ENCODE measurements around the gene SPN.
"Not testable (repeated sequence)": the region's sequence is repeated elsewhere in the genome, so short reads cannot be mapped to it uniquely, and the experiment has no call there.

Gene SPN

DNA sequence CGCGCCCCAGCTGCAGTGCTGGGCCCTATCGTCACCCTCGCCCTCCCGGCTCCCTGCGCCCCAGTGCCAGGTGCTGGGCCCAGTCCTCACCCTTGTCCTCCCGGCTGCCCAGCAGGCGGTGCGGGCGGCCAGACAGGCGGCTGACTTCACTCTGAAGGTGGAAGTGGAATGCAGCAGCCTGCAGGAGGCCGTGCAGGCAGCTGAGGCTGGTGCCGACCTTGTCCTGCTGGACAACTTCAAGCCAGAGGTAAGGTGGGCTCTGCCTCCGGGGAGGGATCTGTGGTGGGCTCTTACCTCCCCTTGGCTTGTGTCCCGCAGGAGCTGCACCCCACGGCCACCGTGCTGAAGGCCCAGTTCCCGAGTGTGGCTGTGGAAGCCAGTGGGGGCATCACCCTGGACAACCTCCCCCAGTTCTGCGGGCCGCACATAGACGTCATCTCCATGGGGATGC lies 33.9 kb downstream of the SPN start:
- Mint-ChIP-seq H3K9me3 (peaks cover 5% of the 10 kb centered on the region), H3K27ac (no peak overlapping the region), H3K27me3 (peaks cover 20% of the 10 kb centered on the region), H3K4me1 (peaks cover 24% of the 10 kb centered on the region), H3K4me3 (no peak overlapping the region), H3K36me3 (peaks cover 2% of the 10 kb centered on the region)
- DNase-seq, result no peak
- CTCF ChIA-PET, result interaction anchor here (0.8 kb wide), 1 partner anchor 111 kb away, joined by 3 read pairs; no protein-coding TSS in a partner anchor

DNA sequence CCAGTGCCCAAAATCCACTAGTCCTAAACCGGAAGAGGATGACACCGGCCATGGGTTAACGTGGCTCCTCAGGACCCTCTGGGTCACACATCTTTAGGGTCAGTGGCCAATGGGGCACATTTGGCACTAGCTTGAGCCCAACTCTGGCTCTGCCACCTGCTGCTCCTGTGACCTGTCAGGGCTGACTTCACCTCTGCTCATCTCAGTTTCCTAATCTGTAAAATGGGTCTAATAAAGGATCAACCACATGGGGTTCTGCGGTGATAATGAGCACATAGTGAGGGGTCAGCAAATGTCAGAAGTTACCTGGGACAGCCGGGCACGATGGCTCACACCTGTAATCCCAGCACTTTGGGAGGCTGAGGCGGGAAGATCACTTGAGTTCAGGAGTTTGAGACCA lies 34.3 kb downstream of the SPN start:
- H3K4me3 Mint-ChIP-seq, result no peak overlapping the region
- DNase-seq, result no peak
- H3K36me3 Mint-ChIP-seq, result peaks cover 2% of the 10 kb centered on the region
- no peak overlapping the region for H3K27ac Mint-ChIP-seq
- peaks cover 29% of the 10 kb centered on the region for H3K4me1 Mint-ChIP-seq
- CTCF ChIA-PET, result interaction anchor here (0.8 to 1.2 kb wide), 2 partner anchors 22 to 111 kb away, joined by 3 read pairs; no protein-coding TSS in a partner anchor
- peaks cover 20% of the 10 kb centered on the region for H3K27me3 Mint-ChIP-seq
- H3K9me3 Mint-ChIP-seq, result peaks cover 5% of the 10 kb centered on the region

DNA sequence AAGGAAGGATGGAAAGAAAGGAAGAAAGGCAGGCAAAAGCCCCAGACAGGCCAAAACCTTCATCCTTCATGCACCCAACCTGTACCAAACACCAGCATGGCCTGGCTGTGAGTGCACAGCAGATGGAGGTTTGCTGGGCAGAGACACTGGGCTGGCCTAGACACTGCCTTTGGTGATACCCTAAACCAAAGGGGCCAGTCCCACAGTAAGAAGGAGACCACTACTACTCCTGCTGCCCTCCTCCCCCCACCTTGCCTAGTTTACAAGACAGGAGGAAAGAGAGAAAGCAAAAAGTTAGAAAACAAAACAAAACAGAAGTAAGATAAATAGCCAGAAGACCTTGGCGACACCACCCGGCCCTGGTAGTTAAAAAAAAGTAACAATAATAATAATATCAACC lies 35.0 kb downstream of the SPN start:
- CTCF ChIA-PET, result interaction anchor here (1.2 to 4.7 kb wide), 3 partner anchors 22 to 334 kb away, joined by 3 to 65 read pairs (median 35); partner anchors contain the start of gene TLCD3B
- Mint-ChIP-seq H3K9me3 (peaks cover 5% of the 10 kb centered on the region), H3K4me3 (no peak overlapping the region), H3K27ac (no peak overlapping the region), H3K4me1 (peaks cover 35% of the 10 kb centered on the region), H3K36me3 (peaks cover 2% of the 10 kb centered on the region), H3K27me3 (peaks cover 20% of the 10 kb centered on the region)
- DNase-seq, result no peak

DNA sequence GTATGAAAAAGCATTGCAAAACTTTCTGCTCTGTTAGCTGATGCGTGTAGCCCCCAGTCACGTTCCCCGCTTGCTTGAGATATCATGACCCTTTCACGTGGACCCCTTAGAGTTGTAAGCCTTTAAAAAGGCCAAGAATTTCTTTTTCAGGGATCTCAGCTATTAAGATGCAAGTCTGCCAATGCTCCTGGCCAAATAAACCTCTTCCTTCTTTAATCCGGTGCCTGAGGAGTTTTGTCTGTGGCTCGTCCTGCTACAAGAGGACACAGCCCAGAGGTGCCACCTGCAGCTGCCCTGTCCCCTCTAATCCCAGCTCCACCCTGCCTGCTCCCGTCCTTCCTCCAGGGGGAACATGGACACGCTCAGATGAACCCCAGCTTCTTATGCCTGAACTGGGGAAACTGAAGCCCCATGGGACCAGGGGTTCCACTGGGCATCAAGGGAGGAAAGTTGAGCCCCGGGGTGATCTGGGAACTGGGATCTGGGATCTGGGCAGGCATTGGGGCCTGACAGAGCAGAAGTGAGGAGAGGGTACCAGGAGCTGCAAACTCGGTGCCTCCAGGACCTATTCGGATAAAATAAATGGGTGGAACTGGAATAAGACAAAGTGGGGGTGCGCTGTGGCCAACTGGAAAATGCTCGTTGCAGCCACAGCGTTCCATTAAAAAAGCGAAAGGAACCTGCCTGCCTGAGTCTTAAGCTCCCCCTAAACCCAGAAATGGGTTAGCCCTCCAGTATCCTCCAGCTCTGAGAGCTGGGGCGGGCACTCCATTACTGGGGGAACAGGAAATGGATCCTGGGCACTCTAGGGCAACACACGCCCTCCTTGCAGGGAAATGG lies 35.7 kb downstream of the SPN start:
- peaks cover 20% of the 10 kb centered on the region for H3K27me3 Mint-ChIP-seq
- peaks cover 2% of the 10 kb centered on the region for H3K36me3 Mint-ChIP-seq
- peak overlapping the region; percentile 65 for H3K27ac Mint-ChIP-seq
- peaks cover 40% of the 10 kb centered on the region for H3K4me1 Mint-ChIP-seq
- CTCF ChIA-PET, result interaction anchor here (0.6 to 4.7 kb wide), 12 partner anchors 12 to 334 kb away, joined by 3 to 65 read pairs (median 16); partner anchors contain the start of genes PAGR1 and TLCD3B
- H3K4me3 Mint-ChIP-seq, result no peak overlapping the region
- peaks cover 5% of the 10 kb centered on the region for H3K9me3 Mint-ChIP-seq
- no peak for DNase-seq

DNA sequence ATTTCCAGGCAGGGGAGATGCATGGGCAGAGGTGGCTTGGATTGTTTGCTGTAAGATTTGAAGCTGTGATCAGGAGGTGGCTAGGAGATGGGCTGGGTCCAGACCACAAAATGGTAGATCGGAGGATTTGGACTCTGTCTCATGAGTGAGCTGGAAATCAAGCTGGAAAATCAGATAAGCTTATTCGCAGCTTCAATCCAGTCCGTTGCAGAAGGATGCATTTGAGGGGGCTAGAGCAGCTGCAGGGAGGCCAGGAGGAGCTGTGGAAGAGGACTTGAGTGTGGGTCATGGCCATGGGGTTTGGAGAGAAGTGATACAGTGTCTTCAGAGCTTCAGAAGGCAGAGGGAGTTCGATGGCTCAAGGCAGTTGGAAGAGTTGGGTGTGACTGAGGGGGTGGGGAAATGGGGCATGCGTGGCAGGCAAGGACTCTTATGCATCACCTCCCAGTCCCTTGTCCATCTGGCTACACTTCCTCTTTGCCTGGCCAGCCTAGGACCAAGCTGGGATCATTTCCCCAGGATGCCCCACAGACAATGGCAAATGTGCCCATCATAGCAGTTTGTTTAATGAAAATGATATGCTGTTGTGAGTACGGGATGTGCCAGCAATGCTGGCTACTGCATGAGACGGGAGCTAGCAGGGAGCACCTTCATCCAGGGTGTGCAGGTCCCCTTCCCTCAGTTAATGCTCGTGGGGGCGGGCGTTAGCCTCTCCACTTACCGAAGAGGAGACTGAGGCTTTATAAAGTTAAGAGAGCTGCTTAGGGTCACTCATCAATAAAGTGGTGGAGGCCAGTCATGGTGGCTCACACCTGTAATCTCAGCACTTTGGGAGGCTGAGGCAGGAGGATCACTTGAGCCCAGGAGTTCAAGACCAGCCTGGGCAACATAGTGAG lies 36.5 kb downstream of the SPN start:
- peaks cover 43% of the 10 kb centered on the region for H3K4me1 Mint-ChIP-seq
- DNase-seq, result no peak
- H3K9me3 Mint-ChIP-seq, result peaks cover 5% of the 10 kb centered on the region
- H3K27me3 Mint-ChIP-seq, result peaks cover 20% of the 10 kb centered on the region
- no peak overlapping the region for H3K4me3 Mint-ChIP-seq
- CTCF ChIA-PET, result interaction anchor here (0.6 to 4.7 kb wide), 25 partner anchors 10 to 333 kb away, joined by 3 to 65 read pairs (median 8); partner anchors contain the start of genes C16orf92, KIF22, PAGR1 and TLCD3B
- peaks cover 2% of the 10 kb centered on the region for H3K36me3 Mint-ChIP-seq
- H3K27ac Mint-ChIP-seq, result peak overlapping the region; percentile 9

GRCh38 chr16:29700253-29700987 lies 37.4 kb downstream of the SPN start:
- peak overlapping the region; percentile 95 for H3K27ac Mint-ChIP-seq
- CTCF ChIA-PET, result interaction anchor here (0.6 to 4.7 kb wide), 27 partner anchors 10 to 355 kb away, joined by 3 to 65 read pairs (median 8); partner anchors contain the start of genes C16orf92, KIF22, PAGR1 and TLCD3B
- H3K27me3 Mint-ChIP-seq, result peaks cover 20% of the 10 kb centered on the region
- H3K9me3 Mint-ChIP-seq, result peaks cover 5% of the 10 kb centered on the region
- peaks cover 46% of the 10 kb centered on the region for H3K4me1 Mint-ChIP-seq
- H3K4me3 Mint-ChIP-seq, result peak overlapping the region; percentile 15
- peaks cover 2% of the 10 kb centered on the region for H3K36me3 Mint-ChIP-seq
- peak; percentile 82 for DNase-seq

DNA sequence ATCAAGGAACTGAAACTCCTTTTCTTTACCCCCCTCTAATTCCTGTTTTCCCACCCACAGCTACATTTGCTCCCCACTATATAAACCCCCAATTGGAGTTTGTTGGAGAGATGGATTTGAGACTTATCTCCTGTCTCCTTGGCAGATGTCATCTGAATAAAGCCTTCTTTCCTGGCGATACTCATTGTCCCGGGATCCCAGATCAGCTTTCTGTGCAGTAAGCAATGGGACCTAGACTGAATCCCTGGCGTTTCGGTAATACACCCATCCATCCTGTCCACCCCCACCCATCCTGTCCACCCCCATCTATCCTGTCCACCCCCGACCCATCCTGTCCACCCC lies 38.1 kb downstream of the SPN start:
- Mint-ChIP-seq H3K27ac (peak overlapping the region; percentile 95), H3K9me3 (peaks cover 5% of the 10 kb centered on the region), H3K36me3 (peaks cover 2% of the 10 kb centered on the region), H3K27me3 (peaks cover 20% of the 10 kb centered on the region), H3K4me1 (peaks cover 46% of the 10 kb centered on the region), H3K4me3 (no peak overlapping the region)
- no peak for DNase-seq
- CTCF ChIA-PET, result interaction anchor here (1.0 to 4.7 kb wide), 20 partner anchors 9 to 354 kb away, joined by 3 to 65 read pairs (median 11); partner anchors contain the start of genes C16orf92, KIF22, PAGR1 and TLCD3B

DNA sequence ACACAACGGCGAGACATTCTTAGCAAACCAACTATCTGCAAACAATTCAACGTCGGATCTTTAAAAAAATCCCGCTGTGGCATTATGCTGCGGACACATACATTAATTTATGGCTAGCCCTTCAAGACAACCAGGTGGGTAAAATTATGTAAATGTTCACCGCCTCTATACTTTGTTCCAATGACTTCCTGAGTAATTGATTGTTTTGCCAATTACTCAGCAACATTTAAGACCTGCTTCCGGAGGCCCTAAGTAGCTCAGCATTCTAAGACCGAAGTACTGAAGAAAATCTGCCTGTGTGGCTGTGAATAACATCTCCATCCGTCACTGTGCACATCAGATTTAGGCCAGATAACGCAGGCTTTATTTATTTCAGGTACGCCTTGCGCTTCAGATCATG lies 39.2 kb downstream of the SPN start:
- Mint-ChIP-seq H3K27ac (peak overlapping the region; percentile 95), H3K27me3 (peaks cover 20% of the 10 kb centered on the region), H3K36me3 (peaks cover 2% of the 10 kb centered on the region), H3K9me3 (peaks cover 5% of the 10 kb centered on the region), H3K4me1 (peaks cover 46% of the 10 kb centered on the region), H3K4me3 (peak overlapping the region; percentile 61)
- DNase-seq, result peak; percentile 42
- CTCF ChIA-PET, result interaction anchor here (0.8 to 4.7 kb wide), 13 partner anchors 11 to 330 kb away, joined by 3 to 65 read pairs (median 17); partner anchors contain the start of genes KIF22, PAGR1 and TLCD3B

GRCh38 chr16:29705030-29705429 lies 42.0 kb downstream of the SPN start:
- CTCF ChIA-PET, result no interaction called here

GRCh38 chr16:29707160-29707559 lies 44.1 kb downstream of the SPN start:
- DNase-seq, H3K4me3 Mint-ChIP-seq, H3K9me3 Mint-ChIP-seq, H3K36me3 Mint-ChIP-seq, H3K27ac Mint-ChIP-seq, CTCF ChIA-PET, H3K27me3 Mint-ChIP-seq: not testable (repeated sequence)
- H3K4me1 Mint-ChIP-seq, result peaks cover 32% of the 10 kb centered on the region

More at GRCh38 chr16:29705030-29705429, 42.0 kb downstream of the SPN start:
- Mint-ChIP-seq H3K36me3 (peaks cover 2% of the 10 kb centered on the region), H3K4me3 (no peak overlapping the region), H3K27me3 (peaks cover under 1% of the 10 kb centered on the region), H3K9me3 (peaks cover 5% of the 10 kb centered on the region), H3K27ac (peak overlapping the region; percentile 63), H3K4me1 (peaks cover 44% of the 10 kb centered on the region)
- no peak for DNase-seq

GRCh38 chr16:29708917-29709600 lies 46.0 kb downstream of the SPN start:
- Mint-ChIP-seq H3K36me3 (no peaks in the 10 kb centered on the region), H3K27me3 (peaks cover 4% of the 10 kb centered on the region), H3K4me3 (no peak overlapping the region), H3K27ac (no peak overlapping the region), H3K9me3 (no peaks in the 10 kb centered on the region), H3K4me1 (peaks cover 19% of the 10 kb centered on the region)
- DNase-seq, result no peak
- CTCF ChIA-PET, result interaction anchor here (0.6 to 1.9 kb wide), 4 partner anchors 8 to 334 kb away, joined by 3 to 8 read pairs (median 3); no protein-coding TSS in a partner anchor

DNA sequence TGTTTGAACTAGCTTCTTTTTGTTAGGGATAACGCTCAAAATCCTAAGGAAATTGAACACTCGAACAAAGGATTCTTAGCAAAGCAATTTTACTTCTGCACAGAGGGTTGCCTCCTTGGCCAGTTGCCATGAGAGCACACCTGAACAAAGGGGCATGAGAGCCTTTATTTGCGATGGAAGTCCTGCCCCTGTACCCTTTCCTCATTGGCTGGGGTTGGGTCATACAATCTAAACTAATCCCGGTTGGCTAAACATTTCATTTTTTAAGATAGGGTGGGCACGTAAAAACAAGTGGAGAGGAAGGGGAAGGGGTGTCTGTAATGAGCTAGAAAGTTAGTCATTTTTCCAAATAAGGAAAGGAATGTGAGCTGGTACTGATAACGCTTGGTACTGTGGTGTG lies 46.6 kb downstream of the SPN start:
- not testable (repeated sequence) for H3K36me3 Mint-ChIP-seq, H3K27me3 Mint-ChIP-seq, DNase-seq, H3K4me3 Mint-ChIP-seq, H3K27ac Mint-ChIP-seq, H3K9me3 Mint-ChIP-seq
- CTCF ChIA-PET, result interaction anchor here (0.6 to 1.9 kb wide), 6 partner anchors 9 to 334 kb away, joined by 3 to 8 read pairs (median 3); no protein-coding TSS in a partner anchor
- H3K4me1 Mint-ChIP-seq, result peaks cover 15% of the 10 kb centered on the region

Measured in activated naive CD4-positive, alpha-beta T cell treated with anti-CD3 and anti-CD28 coated beads, Interleukin-2, amount 10 ng/mL, durations not matched to agents 7 days and 5 days (primary cell).